GM12873 (cell line): ENCODE data around the gene ORAI1.

Source experiments
- CTCF ChIP-seq: IDR thresholded peaks from 2 replicates; pipeline ENCODE4 v1.5.1; 2012; ENCODE audit warnings: low read depth, mild to moderate bottlenecking, moderate library complexity, low read length, control low read depth; ENCODE audit not compliant: insufficient read depth; ENCODE audit errors: missing control alignments

Gene ORAI1

GRCh38 chr12:121580959-121581685 is 45.2 kb upstream of the ORAI1 start, which contains the start of gene KDM2B:
KDM2B (minus strand) TSS chr12:121581023; CDS start chr12:121580911, 112 bp downstream.
- no peak for TF ChIP-seq CTCF

- no peak for TF ChIP-seq CTCF
These were observed 44.5 kb upstream of the ORAI1 start for GRCh38 chr12:121581686-121582429.

- TF ChIP-seq CTCF, result no peak
These were observed 43.6 kb upstream of the ORAI1 start for GRCh38 chr12:121582583-121583333.

- TF ChIP-seq CTCF, result no peak
These were observed 35.7 kb upstream of the ORAI1 start for GRCh38 chr12:121590476-121591143.

GRCh38 chr12:121592320-121592719 is 34.0 kb upstream of the ORAI1 start:
- TF ChIP-seq CTCF, result no peak

GRCh38 chr12:121595520-121595919 is 30.8 kb upstream of the ORAI1 start:
- TF ChIP-seq CTCF, result no peak
